ENCODE measurements around the gene EPB41L4A. TPM values are rescaled to one million over a fixed set of nuclear protein-coding genes. Genes with fewer than 3 reads are reported as not detected.

Gene EPB41L4A
- polyA plus RNA-seq, 1 donor (not counting 4 experiments of a cell fraction or from before 2014, with no cell fraction given) = 3.5 TPM

DNA sequence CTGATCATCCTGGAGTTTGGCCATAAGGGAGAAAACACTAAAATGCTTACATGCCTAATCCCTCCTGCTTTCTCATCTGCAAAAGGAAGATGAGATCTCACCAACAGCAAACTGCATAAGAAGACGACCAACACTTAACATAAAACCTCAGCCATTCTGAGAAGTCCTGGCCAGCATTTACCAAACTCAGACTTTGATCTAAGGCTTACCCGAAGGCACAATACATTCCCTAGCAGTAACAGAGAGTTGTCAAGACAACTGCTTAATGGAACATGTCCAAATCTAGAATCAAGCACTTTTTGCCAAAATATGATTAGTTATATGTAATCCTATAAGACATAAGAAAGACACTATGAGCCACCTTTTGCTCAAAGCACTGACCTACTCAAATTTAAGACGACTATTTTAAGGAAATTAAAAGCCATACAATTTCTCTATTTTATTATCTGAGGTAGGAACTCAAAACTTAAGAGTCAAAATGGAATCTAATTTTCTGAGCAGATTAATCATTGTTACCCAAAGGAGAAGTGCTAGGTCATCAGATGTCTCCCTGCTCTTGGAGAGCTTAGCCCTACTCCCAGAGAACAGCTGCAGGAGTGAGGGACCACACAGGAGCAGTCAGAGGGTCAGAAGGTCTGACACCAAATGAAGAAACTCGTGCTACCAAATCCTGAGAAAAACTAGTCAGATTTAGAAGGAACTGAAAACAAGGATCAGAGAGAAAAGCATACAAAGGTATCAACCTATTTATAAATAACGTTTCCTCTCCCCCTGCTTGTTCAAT is 39.3 kb downstream of the EPB41L4A start:
- TF ChIP-seq, protein P1, sequence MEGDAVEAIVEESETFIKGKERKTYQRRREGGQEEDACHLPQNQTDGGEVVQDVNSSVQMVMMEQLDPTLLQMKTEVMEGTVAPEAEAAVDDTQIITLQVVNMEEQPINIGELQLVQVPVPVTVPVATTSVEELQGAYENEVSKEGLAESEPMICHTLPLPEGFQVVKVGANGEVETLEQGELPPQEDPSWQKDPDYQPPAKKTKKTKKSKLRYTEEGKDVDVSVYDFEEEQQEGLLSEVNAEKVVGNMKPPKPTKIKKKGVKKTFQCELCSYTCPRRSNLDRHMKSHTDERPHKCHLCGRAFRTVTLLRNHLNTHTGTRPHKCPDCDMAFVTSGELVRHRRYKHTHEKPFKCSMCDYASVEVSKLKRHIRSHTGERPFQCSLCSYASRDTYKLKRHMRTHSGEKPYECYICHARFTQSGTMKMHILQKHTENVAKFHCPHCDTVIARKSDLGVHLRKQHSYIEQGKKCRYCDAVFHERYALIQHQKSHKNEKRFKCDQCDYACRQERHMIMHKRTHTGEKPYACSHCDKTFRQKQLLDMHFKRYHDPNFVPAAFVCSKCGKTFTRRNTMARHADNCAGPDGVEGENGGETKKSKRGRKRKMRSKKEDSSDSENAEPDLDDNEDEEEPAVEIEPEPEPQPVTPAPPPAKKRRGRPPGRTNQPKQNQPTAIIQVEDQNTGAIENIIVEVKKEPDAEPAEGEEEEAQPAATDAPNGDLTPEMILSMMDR (optimal IDR thresholded peaks at IDR 0.05 in 1 of 3, IDR thresholded peaks at IDR 0.05 in 1 of 3, conservative IDR thresholded peaks at IDR 0.05 in 1 of 3; ENCODE audit: extremely low read depth in 1 of 3, insufficient read depth in 2 of 3, low read length in 3 of 3) = no peak
- TF ChIP-seq EZH2 (IDR thresholded peaks at IDR 0.05; ENCODE audit: low read length) = no peak
- FAIRE-seq (no peak), DNase-seq (ENCODE audit: low read depth, low spot score) (no peak)
- H3K79me2 ChIP-seq (ENCODE audit: control insufficient read depth, insufficient read depth, low read length) = no peaks in the 10 kb centered on the region
- H2AFZ ChIP-seq (ENCODE audit: control insufficient read depth, low read length) = no peak overlapping the region
- no peak overlapping the region for H3K4me3 ChIP-seq (ENCODE audit: control insufficient read depth in 2 of 3, extremely low read depth in 1 of 3, insufficient read depth in 2 of 3, low read depth in 1 of 3, low read length in 3 of 3)
- H3K27ac ChIP-seq (ENCODE audit: control insufficient read depth, insufficient read depth, low read length) = no peak overlapping the region
- H3K27me3 ChIP-seq (ENCODE audit: control insufficient read depth, extremely low read depth, insufficient read depth, low read length) = no peaks in the 10 kb centered on the region
- no peak overlapping the region for H3K9ac ChIP-seq (ENCODE audit: control insufficient read depth, extremely low read depth, insufficient read depth, low read length)
- dilution Hi-C loops (cut with MboI; ENCODE audit: extremely low pct_ligation_motif_present, low sequenced_read_pairs) = no loop called here
- H4K20me1 ChIP-seq (ENCODE audit: control insufficient read depth, extremely low read depth, insufficient read depth, low read length) = no peaks in the 10 kb centered on the region
- no peaks in the 10 kb centered on the region for H3K36me3 ChIP-seq (ENCODE audit: control insufficient read depth in 2 of 2, extremely low read depth in 1 of 2, insufficient read depth in 2 of 2, low read length in 2 of 2)
- no peaks in the 10 kb centered on the region for H3K9me3 ChIP-seq (ENCODE audit: control insufficient read depth, low read depth, low read length)
- no peaks in the 10 kb centered on the region for H3K9me1 ChIP-seq (ENCODE audit: control insufficient read depth, extremely low read depth, insufficient read depth, low read length)
- H3K4me2 ChIP-seq (ENCODE audit: control insufficient read depth, extremely low read depth, insufficient read depth, low read depth, low read length) = no peak overlapping the region
- H3K4me1 ChIP-seq (ENCODE audit: control insufficient read depth, extremely low read depth, insufficient read depth, low read length) = no peaks in the 10 kb centered on the region

GRCh38 chr5:112374818-112375217 is 44.3 kb downstream of the EPB41L4A start:
- H3K27ac ChIP-seq (ENCODE audit: control insufficient read depth, insufficient read depth, low read length) = no peak overlapping the region

More at GRCh38 chr5:112374818-112375217, 44.3 kb downstream of the EPB41L4A start:
- Histone ChIP-seq H3K36me3 (ENCODE audit: control insufficient read depth in 2 of 2, extremely low read depth in 1 of 2, insufficient read depth in 2 of 2, low read length in 2 of 2) (no peaks in the 10 kb centered on the region), H3K9me1 (ENCODE audit: control insufficient read depth, extremely low read depth, insufficient read depth, low read length) (no peaks in the 10 kb centered on the region), H3K9ac (ENCODE audit: control insufficient read depth, extremely low read depth, insufficient read depth, low read length) (no peak overlapping the region), H3K4me1 (ENCODE audit: control insufficient read depth, extremely low read depth, insufficient read depth, low read length) (no peaks in the 10 kb centered on the region), H3K4me2 (ENCODE audit: control insufficient read depth, extremely low read depth, insufficient read depth, low read depth, low read length) (no peak overlapping the region), H3K9me3 (ENCODE audit: control insufficient read depth, low read depth, low read length) (no peaks in the 10 kb centered on the region), H3K79me2 (ENCODE audit: control insufficient read depth, insufficient read depth, low read length) (no peaks in the 10 kb centered on the region), H4K20me1 (ENCODE audit: control insufficient read depth, extremely low read depth, insufficient read depth, low read length) (no peaks in the 10 kb centered on the region), H3K4me3 (ENCODE audit: control insufficient read depth in 2 of 3, extremely low read depth in 1 of 3, insufficient read depth in 2 of 3, low read depth in 1 of 3, low read length in 3 of 3) (no peak overlapping the region), H3K27me3 (ENCODE audit: control insufficient read depth, extremely low read depth, insufficient read depth, low read length) (no peaks in the 10 kb centered on the region), H2AFZ (ENCODE audit: control insufficient read depth, low read length) (no peak overlapping the region)
- DNase-seq (ENCODE audit: low read depth, low spot score) (no peak), FAIRE-seq (no peak)
- dilution Hi-C loops (cut with MboI; ENCODE audit: extremely low pct_ligation_motif_present, low sequenced_read_pairs) = no loop called here
- no peak for TF ChIP-seq EZH2 (IDR thresholded peaks at IDR 0.05; ENCODE audit: low read length)
- TF ChIP-seq, protein P1 (optimal IDR thresholded peaks at IDR 0.05 in 1 of 3, IDR thresholded peaks at IDR 0.05 in 1 of 3, conservative IDR thresholded peaks at IDR 0.05 in 1 of 3; ENCODE audit: extremely low read depth in 1 of 3, insufficient read depth in 2 of 3, low read length in 3 of 3) = no peak

Data from keratinocyte (primary cell).